Stimulated activated naive CD8-positive, alpha-beta T cell treated with anti-CD3 and anti-CD28 coated beads, Interleukin-15, Interleukin-2, amounts not matched to agents 100 ng/mL and 50 ng/mL, for 24 hours (primary cell): ENCODE results near the gene HNRNPAB.
"Not testable (repeated sequence)": the region's sequence is repeated elsewhere in the genome, so short reads cannot be mapped to it uniquely, and the experiment has no call there.

Experiments
- H3K27ac Mint-ChIP-seq: one replicate; pipeline ENCODE4 v1.8.0; 2021; ENCODE audit warnings: mild to moderate bottlenecking, mixed read lengths
- H3K27me3 Mint-ChIP-seq: one replicate; pipeline ENCODE4 v1.8.0; 2021; ENCODE audit warnings: mixed read lengths
- H3K36me3 Mint-ChIP-seq: one replicate; pipeline ENCODE4 v1.8.0; 2021; ENCODE audit warnings: low read depth, mixed read lengths
- H3K4me1 Mint-ChIP-seq: one replicate; pipeline ENCODE4 v1.8.0; 2021; ENCODE audit warnings: low read depth, mixed read lengths
- H3K4me3 Mint-ChIP-seq: one replicate; pipeline ENCODE4 v1.8.0; 2021; ENCODE audit warnings: mild to moderate bottlenecking, mixed read lengths
- H3K9me3 Mint-ChIP-seq: one replicate; pipeline ENCODE4 v1.8.0; 2021; ENCODE audit warnings: mixed read lengths

The HNRNPAB gene

GRCh38 chr5:178248750-178249149, 44.4 kb downstream of the HNRNPAB start:
- Mint-ChIP-seq H3K27me3 (no peaks in the 10 kb centered on the region), H3K36me3 (no peaks in the 10 kb centered on the region), H3K4me3 (no peak overlapping the region), H3K27ac (no peak overlapping the region), H3K4me1 (peaks cover 24% of the 10 kb centered on the region), H3K9me3 (no peaks in the 10 kb centered on the region)

DNA sequence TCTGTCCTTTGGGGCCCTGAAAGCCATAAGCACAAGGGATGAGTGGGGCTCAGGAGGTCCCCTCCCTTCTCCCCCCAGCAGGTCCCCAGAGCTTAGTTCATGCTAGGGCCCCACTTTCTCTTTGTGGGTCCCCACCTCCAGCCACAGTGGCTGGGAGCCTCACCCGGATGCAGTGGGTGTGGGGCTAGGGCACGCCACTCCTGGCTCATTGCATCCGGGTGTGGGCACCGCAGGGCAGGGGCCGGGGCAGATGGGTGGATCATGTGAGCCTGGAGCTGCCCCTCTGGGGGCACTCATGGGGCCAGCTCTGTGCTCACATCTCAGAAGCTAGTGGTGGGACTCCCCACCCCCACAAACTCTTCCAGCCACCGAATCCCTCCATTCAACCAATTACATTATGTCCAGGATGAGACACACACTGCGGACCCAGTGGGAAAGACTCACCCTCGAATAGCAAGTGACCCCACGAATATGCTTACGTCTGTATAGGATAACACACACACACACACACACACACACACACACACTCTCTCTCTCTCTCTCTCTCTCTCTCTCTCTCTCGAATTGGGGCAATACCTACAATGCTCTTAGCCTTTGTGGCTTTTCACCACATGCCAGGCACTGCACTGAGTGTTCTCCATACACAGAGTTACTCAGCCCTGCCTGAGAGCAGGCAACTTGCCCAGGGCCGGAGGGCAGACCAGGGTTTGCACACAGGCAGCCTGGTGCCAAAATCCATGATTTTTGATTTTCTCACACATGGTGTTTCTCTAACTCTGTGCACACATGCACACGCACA, 45.1 kb downstream of the HNRNPAB start:
- Mint-ChIP-seq H3K27me3 (no peaks in the 10 kb centered on the region), H3K9me3 (no peaks in the 10 kb centered on the region), H3K4me3 (peak overlapping the region; percentile 31), H3K27ac (peak overlapping the region; percentile 84), H3K4me1 (peaks cover 24% of the 10 kb centered on the region), H3K36me3 (no peaks in the 10 kb centered on the region)

DNA sequence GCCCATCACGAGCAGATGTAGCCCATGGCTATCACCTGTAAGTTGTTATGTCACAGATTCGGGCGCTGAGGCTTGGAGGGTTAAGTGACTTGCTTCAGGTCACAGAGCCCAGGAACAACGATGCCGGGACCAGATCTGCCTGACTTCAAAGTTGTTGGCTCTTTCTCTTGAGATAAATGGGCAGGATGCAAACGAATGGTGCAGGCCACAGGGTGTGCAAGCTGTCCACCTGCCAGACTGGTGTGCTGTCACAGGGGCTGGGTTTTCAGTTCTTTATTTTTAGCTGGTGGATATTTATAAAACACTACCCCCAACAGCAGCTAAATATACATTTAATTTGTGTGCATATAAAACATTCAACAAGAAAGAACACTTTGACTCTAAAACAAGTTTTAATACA, 45.9 kb downstream of the HNRNPAB start:
- no peak overlapping the region for H3K27ac Mint-ChIP-seq

GRCh38 chr5:178252258-178252657, 47.9 kb downstream of the HNRNPAB start:
- Mint-ChIP-seq H3K4me3 (no peak overlapping the region), H3K27ac (no peak overlapping the region)

More for the DNA sequence above, 45.9 kb downstream of the HNRNPAB start:
- H3K27me3 Mint-ChIP-seq, result no peaks in the 10 kb centered on the region
- H3K4me3 Mint-ChIP-seq, result no peak overlapping the region
- no peaks in the 10 kb centered on the region for H3K9me3 Mint-ChIP-seq
- H3K4me1 Mint-ChIP-seq, result peaks cover 24% of the 10 kb centered on the region
- H3K36me3 Mint-ChIP-seq, result no peaks in the 10 kb centered on the region

DNA sequence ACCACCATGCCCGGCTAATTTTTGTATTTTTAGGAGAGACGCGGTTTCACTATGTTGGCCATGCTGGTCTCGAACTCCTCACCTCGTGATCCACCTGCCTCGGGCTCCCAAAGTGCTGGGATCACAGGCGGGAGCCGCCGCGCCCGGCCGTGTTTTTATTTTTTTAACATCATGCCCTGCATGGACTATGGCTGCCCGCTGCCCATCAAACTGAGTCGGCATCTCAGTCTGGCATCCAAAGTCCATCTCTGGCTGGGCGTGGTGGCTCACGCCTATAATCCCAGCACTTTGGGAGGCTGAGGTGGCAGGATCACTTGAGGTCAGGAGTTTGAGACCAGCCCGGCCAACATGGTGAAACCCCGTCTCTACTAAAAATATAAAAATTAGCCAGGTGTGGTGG, 49.3 kb downstream of the HNRNPAB start:
- not testable (repeated sequence) for H3K4me3 Mint-ChIP-seq, H3K36me3 Mint-ChIP-seq
- peaks cover 18% of the 10 kb centered on the region for H3K4me1 Mint-ChIP-seq

More at GRCh38 chr5:178252258-178252657, 47.9 kb downstream of the HNRNPAB start:
- Mint-ChIP-seq H3K27me3 (no peaks in the 10 kb centered on the region), H3K9me3 (no peaks in the 10 kb centered on the region), H3K4me1 (peaks cover 24% of the 10 kb centered on the region), H3K36me3 (no peaks in the 10 kb centered on the region)

GRCh38 chr5:178256746-178257145, 52.4 kb downstream of the HNRNPAB start:
- Mint-ChIP-seq H3K27me3 (no peaks in the 10 kb centered on the region), H3K36me3 (no peaks in the 10 kb centered on the region), H3K4me3 (no peak overlapping the region), H3K27ac (no peak overlapping the region), H3K4me1 (peaks cover 6% of the 10 kb centered on the region), H3K9me3 (no peaks in the 10 kb centered on the region)

More for the DNA sequence above, 49.3 kb downstream of the HNRNPAB start:
- not testable (repeated sequence) for H3K9me3 Mint-ChIP-seq, H3K27ac Mint-ChIP-seq, H3K27me3 Mint-ChIP-seq

DNA sequence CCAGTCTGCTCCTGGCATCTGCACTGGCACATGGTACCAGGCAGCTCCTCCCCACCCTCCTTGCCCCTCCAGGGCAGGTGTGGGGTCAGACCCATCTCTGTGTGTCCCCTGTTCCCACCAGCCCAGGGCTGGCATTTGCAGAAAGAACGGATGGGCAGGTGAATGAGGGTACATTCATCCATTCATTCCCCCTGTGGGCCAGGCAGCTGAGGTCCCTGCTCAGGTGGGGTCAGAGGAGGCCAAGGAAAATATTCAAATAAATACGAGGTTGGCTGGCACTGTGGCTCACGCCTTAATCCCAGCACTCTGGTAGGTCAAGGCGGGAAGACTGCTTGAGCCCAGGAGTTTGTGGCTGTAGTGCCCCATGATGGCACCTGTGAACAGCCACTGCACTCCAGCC, 53.3 kb downstream of the HNRNPAB start:
- no peak overlapping the region for H3K27ac Mint-ChIP-seq
- no peak overlapping the region for H3K4me3 Mint-ChIP-seq
- no peaks in the 10 kb centered on the region for H3K36me3 Mint-ChIP-seq
- no peaks in the 10 kb centered on the region for H3K9me3 Mint-ChIP-seq
- no peaks in the 10 kb centered on the region for H3K27me3 Mint-ChIP-seq
- H3K4me1 Mint-ChIP-seq, result peaks cover 5% of the 10 kb centered on the region

DNA sequence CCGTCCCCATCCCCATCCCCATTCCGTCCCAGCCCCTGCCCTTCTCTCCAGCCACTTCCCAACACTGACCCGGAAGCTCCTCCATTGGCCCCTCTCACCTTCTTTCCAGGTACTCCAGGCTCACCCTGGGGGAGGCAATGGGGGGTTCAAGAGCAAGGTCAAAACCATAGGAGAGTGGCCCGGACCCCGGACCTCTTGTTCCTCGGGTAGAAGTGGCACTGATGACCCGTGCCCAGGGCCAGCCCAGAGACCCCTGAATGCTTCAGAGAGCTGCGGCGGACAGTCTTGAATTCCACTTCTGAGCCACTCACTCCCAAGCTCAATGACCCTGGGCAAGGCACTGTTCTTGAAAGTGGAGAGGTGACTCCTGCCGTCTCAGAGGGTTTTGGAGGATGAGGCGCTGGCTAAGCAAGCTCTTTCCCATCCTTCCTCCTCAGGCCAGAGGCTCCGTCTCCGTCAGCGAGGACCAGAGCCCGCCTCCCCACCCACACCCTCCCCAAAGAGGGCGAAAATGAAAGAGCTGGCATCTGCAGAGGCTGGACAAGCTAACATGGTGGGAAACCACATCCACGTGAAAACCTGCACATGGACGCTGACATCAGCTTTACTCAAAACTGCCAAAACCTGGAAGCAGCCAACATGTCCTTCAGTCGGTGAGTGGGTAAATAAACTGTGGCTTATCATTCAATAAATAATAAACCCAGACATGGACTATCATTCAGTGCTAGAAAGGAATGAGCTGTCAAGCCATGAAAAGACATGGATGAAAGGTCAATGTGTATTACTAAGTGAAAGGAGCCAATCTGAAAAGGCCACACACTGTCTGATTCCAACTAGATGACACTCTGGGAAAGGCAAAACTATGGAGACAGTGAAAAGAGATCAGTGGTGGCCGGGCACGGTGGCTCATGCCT, 55.5 kb downstream of the HNRNPAB start:
- peaks cover 3% of the 10 kb centered on the region for H3K4me1 Mint-ChIP-seq
- peaks cover 4% of the 10 kb centered on the region for H3K9me3 Mint-ChIP-seq
- H3K4me3 Mint-ChIP-seq, result no peak overlapping the region

More for the DNA sequence above, 55.5 kb downstream of the HNRNPAB start:
- Mint-ChIP-seq H3K36me3 (no peaks in the 10 kb centered on the region), H3K27me3 (no peaks in the 10 kb centered on the region), H3K27ac (no peak overlapping the region)
